Nephron (organoid): Measurements from ENCODE around the gene GNB1.

Experiments used
- H3K27ac Mint-ChIP-seq, 3 experiments: 2 replicates each; pipeline ENCODE4 v1.8.0; 2020; ENCODE audit warnings: mixed read lengths in 3 of 3, mild to moderate bottlenecking in 2 of 3, moderate library complexity in 1 of 3
- H3K27me3 Mint-ChIP-seq: 2 replicates; pipeline ENCODE4 v1.8.0; 2021; ENCODE audit warnings: low read depth, mild to moderate bottlenecking, moderate library complexity, mixed read lengths
- H3K36me3 Mint-ChIP-seq: 2 replicates; pipeline ENCODE4 v1.8.0; 2020; ENCODE audit warnings: low read depth, mixed read lengths
- H3K4me1 Mint-ChIP-seq: 2 replicates; pipeline ENCODE4 v1.8.0; 2020; ENCODE audit warnings: mixed read lengths
- H3K4me3 Mint-ChIP-seq, 3 experiments: 2 replicates each; pipeline ENCODE4 v1.8.0; 2020; ENCODE audit warnings: mild to moderate bottlenecking in 3 of 3, mixed read lengths in 3 of 3, moderate library complexity in 2 of 3
- H3K9me3 Mint-ChIP-seq: 2 replicates; pipeline ENCODE4 v1.8.0; 2020; ENCODE audit warnings: mixed read lengths
- CTCF ChIP-seq, 3 experiments: fragments of 200-600 bp; sonication (generic); IDR thresholded peaks; one replicate each; pipeline ENCODE4 v1.5.0; 2021; ENCODE audit warnings: antibody characterized with exemption in 3 of 3; ENCODE audit not compliant: unreplicated experiment in 3 of 3

Gene GNB1

GRCh38 chr1:1880617-1881312 is 10.1 kb downstream of the GNB1 start:
- peaks cover 37% of the 10 kb centered on the region for H3K36me3 Mint-ChIP-seq
- peak overlapping the region; percentile 8 to 75 (median 55) for H3K27ac Mint-ChIP-seq
- H3K27me3 Mint-ChIP-seq = no peaks in the 10 kb centered on the region
- H3K9me3 Mint-ChIP-seq = no peaks in the 10 kb centered on the region
- no peak for TF ChIP-seq CTCF (IDR thresholded peaks at IDR 0.05; ENCODE audit: unreplicated experiment in 3 of 3)
- H3K4me3 Mint-ChIP-seq = peak overlapping the region in 2 of 3 experiments; percentile 3 to 20
- peaks cover 50% of the 10 kb centered on the region for H3K4me1 Mint-ChIP-seq

DNA sequence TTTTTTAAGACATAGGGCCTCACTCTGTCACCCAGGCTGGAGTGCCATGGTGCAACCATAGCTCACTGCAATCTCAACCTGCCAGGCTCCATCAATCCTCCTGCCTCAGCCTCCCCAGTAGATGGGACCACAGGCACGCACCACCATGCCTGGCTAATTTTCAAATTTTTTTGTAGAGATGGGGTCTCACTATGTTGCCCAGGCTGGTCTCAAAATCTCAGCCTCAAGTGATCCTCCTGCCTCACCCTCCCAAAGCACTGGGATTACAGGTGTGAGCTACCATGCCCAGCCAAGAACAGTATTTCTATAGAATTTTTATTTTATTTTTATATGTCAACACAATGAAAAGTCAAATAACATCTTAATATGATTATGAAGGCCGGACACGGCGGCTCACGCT is 10.9 kb downstream of the GNB1 start:
- Mint-ChIP-seq H3K4me1 (peaks cover 55% of the 10 kb centered on the region), H3K27ac (no peak overlapping the region), H3K36me3 (peaks cover 45% of the 10 kb centered on the region), H3K4me3 (no peak overlapping the region), H3K27me3 (no peaks in the 10 kb centered on the region), H3K9me3 (no peaks in the 10 kb centered on the region)
- TF ChIP-seq CTCF (IDR thresholded peaks at IDR 0.05; ENCODE audit: unreplicated experiment in 3 of 3) = no peak

GRCh38 chr1:1877865-1878436 is 12.9 kb downstream of the GNB1 start:
- no peak overlapping the region for H3K4me3 Mint-ChIP-seq
- peaks cover 60% of the 10 kb centered on the region for H3K36me3 Mint-ChIP-seq
- no peaks in the 10 kb centered on the region for H3K9me3 Mint-ChIP-seq
- H3K27ac Mint-ChIP-seq = peak overlapping the region in 2 of 3 experiments; percentile 9
- no peaks in the 10 kb centered on the region for H3K27me3 Mint-ChIP-seq
- no peak for TF ChIP-seq CTCF (IDR thresholded peaks at IDR 0.05; ENCODE audit: unreplicated experiment in 3 of 3)
- peaks cover 49% of the 10 kb centered on the region for H3K4me1 Mint-ChIP-seq

GRCh38 chr1:1876335-1876930 is 14.5 kb downstream of the GNB1 start:
- TF ChIP-seq CTCF (IDR thresholded peaks at IDR 0.05; ENCODE audit: unreplicated experiment in 3 of 3) = no peak
- peaks cover 73% of the 10 kb centered on the region for H3K36me3 Mint-ChIP-seq

GRCh38 chr1:1875932-1876331 is 15.0 kb downstream of the GNB1 start:
- H3K36me3 Mint-ChIP-seq = peaks cover 78% of the 10 kb centered on the region
- H3K27ac Mint-ChIP-seq = no peak overlapping the region
- no peak overlapping the region for H3K4me3 Mint-ChIP-seq
- no peak for TF ChIP-seq CTCF (IDR thresholded peaks at IDR 0.05; ENCODE audit: unreplicated experiment in 3 of 3)
- peaks cover 40% of the 10 kb centered on the region for H3K4me1 Mint-ChIP-seq
- no peaks in the 10 kb centered on the region for H3K9me3 Mint-ChIP-seq
- H3K27me3 Mint-ChIP-seq = no peaks in the 10 kb centered on the region

More at GRCh38 chr1:1876335-1876930, 14.5 kb downstream of the GNB1 start:
- no peaks in the 10 kb centered on the region for H3K27me3 Mint-ChIP-seq
- no peaks in the 10 kb centered on the region for H3K9me3 Mint-ChIP-seq
- H3K27ac Mint-ChIP-seq = no peak overlapping the region
- peaks cover 45% of the 10 kb centered on the region for H3K4me1 Mint-ChIP-seq
- H3K4me3 Mint-ChIP-seq = no peak overlapping the region
